GM21528 (cell line): Measurements from ENCODE around the gene ETV5.
"Not testable (repeated sequence)": the region's sequence is repeated elsewhere in the genome, so short reads cannot be mapped to it uniquely, and the experiment has no call there.

Experiments used
- ATAC-seq: cut with Tn5 transposase; IDR thresholded peaks from one replicate; pipeline ENCODE4 v1.9.1; 2021; ENCODE audit warnings: mild to moderate bottlenecking, moderate library complexity; ENCODE audit not compliant: unreplicated experiment, low FRiP score

The ETV5 gene

DNA sequence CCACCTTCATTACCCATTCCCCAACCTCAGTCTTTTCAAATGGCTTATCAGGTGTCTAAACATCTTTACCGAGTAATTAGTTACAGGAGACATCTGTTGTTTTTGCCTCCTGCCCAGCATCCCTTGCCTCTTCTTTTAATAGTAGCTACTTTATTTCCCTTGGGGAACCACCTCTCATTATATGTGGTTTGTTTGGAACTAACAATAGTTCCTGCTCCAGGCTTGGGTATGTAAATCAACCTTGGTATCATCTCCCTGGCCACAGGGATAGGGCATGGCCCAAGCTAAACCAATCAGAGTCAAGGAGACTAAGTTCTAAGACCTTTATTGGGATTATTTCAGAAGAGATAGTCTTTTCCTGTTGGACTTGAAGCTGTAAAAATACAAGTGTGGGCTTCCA, 76.6 kb downstream of the ETV5 start:
- no peak for ATAC-seq

DNA sequence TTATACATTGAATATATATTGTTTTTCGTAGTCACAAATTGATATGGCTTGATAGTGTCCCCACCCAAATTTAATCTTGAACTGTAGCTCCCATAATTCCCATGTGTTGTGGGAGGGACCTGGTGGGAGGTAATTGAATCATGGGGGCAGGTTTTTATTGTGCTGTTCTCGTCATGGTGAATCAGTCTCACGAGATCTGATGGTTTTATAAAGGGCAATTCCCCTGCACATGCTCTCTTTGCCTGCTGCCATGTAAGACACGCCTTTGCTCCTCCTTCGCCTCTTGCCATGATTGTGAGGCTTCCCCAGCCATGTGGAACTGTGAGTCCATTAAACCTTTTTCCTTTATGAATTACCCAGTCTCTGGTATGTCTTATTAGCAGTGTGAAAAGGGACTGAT, 82.9 kb downstream of the ETV5 start:
- ATAC-seq: not testable (repeated sequence)

DNA sequence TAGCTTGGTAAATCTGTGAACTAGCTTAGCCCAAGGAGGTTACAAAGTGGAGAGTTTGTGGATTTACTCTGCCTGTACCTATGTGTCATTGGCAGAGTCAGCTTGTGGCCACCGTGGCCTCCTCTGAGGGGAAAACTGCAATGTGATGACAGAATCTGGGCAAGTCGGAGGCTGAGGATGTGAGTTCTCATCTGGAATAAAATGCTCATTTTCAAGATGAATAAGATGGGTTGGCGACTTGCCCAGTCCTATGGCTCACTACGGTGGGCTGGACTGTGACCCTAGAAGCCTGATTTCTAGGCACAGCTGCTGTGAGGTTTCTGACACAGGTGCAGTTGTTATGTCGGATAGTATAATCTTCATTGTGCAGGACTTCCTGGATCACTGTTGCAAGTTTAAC, 83.7 kb downstream of the ETV5 start:
- ATAC-seq: no peak

DNA sequence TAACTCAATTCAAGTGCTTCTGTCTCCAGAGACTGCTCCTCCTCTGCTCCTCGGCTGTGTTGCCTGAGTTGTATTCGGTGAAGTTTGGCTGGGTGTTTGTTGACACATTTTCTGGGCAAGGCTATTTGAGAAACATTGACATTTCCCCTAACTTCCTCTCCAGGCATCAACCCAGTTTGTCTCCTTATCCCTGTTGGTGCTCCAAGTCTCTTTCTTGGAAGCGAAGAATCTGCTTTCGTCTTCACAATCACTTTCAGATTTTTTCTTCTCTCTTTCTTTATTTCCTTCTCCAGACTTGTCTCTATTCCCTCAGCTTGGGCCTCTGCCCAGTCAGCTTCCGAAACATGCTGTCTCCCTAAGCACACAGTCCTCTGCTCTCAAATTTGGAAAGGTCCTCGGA, 84.7 kb downstream of the ETV5 start:
- ATAC-seq: no peak

DNA sequence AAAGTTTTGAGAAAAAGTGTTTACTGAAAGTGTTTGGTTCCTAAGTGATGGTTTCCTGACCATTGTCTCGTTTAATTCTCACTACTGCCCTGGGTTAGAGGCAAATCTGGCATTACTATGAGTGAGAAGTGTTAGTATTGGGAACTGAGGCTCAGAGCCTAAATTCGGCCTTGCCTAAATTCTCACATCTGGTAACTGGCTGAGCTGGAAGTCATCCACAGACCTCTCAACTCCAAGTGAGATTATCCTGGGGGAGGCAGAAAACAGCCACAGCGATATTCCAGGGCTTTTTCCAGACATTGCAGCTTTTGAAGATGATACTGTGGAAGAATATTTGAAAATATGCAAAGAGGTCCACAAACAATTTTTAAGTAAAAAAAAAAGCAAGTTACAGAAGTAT, 86.0 kb downstream of the ETV5 start:
- ATAC-seq: no peak

DNA sequence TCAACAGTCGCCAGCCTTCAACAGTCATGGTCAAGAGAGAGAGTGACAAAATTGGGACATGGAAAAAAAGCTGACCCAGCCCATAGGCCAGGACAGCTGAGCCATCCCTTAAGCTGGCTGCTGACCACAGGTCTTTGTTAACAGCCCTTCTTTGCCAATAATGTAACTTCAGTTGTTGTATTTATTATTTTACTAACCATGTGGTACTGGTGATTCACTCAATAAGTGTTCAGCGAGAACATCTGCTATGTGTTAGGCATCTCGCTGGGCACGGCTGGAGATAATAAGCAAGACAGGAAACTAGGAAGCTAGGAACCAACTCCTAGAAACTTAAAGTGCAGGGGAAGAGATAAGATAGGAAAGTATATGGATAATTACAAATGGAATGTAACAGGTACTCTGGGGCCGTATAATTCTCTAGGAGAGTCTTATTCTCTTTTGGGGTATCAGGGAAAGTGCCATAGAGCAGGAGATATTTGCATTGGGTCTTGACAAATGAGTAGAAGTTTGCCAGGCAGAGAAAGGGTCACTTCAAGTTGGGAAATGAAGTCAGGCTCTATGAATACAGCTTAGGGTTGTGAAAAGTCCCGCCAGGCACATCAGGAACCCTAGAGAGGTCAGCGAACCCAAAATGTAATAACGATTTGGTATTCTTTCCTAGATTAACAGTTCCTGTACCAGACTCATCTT, 87.1 kb downstream of the ETV5 start:
- ATAC-seq: no peak

DNA sequence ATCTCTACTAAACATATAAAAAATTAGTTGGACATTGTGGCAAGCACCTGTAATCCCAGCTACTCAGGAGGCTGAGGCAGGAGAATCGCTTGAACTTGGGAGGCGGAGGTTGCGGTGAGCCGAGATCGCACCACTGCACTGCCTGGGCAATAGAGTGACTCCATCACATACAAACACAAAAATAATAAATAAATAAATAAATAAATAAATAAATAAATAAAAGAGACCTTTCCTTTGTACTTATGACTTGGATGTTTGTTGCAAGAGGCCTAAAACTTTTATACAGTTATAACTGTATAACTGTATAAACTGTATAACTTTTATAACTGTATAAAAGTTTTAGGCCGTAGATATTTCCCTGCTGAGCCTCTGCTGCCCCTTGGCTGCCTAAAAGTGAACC, 87.6 kb downstream of the ETV5 start:
- not testable (repeated sequence) for ATAC-seq

DNA sequence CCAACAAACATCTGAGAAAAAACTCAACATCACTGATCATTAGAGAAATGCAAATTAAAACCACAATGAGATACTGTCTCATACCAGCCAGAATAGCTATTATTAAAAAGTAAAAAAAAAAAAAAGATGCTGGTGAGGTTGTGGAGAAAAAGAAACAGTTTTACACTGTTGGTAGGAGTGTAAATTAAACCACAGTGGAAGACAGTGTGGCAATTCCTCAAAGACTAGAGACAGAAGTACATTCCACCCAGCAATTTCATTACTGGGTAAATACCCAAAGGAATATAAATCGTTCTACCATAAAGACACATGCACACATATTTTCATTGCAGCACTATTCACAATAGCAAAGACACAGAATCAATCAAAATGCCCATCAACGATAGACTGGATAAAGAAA, 89.6 kb downstream of the ETV5 start:
- ATAC-seq: not testable (repeated sequence)

DNA sequence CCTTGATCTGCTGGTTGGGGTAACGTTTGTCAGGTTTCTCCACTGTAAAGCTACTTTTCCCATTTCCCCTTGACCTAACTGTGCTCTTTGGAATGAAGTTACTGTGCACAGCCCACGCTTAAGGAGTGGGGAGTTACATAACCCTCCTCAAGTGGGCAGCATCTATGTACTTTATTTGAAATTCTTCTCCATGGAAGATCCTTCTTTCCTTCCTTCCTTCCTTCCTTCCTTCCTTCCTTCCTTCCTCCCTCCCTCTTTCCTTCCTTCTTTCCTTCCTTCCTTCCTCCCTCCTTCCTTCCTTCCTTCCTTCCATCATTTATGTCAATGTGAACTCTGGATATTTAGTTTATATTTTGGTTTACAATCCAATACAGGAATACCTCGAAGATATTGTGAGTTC, 94.0 kb downstream of the ETV5 start:
- no peak for ATAC-seq

DNA sequence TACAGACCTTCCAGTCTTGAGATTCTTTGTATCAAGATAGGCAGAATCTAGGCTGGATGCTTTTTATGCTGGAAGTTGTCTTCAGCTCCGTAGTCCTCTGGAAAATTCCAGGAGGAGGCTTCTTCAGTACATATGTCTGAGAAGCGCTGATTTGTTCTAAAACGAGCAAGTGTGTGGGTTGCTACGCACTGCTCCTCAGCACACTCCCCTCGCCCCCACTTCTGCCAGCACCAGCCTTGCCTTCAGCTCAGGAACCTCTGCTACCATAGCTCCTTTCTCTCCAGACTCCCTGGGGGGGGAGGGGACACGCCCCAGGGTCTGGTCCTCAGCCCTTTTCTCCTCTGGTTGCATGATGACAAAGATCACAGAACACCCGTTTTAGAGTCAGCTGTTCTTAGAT, 95.6 kb downstream of the ETV5 start:
- ATAC-seq: no peak

DNA sequence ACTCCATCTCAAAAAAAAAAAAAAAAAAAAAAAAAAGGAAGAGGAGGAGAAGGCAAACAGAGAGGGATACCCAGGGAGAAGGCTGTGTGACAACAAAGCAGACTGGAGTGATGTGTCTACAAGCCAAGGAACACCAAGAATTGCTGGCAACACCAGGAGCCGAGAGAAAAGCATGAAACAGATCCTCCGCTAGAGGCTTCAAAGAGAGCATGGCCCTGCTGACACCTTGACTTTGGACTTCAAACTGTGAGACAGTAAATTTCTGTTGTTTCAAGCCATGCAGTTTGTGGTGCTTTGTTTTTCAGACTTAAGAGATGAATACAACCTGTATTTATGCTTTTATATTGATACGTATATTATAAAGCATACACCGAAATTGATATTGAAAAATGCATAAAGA, 96.8 kb downstream of the ETV5 start:
- no peak for ATAC-seq

DNA sequence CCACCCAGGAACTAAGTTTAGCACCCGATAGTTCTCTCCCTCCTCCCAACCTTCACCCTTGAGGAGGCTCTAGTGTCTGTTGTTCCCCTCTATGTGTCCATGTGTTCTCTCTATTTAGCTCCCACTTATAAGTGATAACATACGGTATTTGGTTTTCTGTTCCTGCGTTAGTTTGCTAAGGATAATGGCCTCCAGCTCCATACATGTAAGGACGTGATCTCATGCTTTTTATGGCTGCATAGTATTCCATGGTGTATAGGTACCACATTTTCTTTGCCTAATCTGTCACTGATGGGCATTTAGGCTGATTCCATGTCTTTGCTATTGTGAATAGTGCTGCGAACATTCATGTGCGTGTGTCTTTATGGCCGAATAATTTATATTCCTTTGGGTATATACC, 104.2 kb downstream of the ETV5 start:
- ATAC-seq: no peak

DNA sequence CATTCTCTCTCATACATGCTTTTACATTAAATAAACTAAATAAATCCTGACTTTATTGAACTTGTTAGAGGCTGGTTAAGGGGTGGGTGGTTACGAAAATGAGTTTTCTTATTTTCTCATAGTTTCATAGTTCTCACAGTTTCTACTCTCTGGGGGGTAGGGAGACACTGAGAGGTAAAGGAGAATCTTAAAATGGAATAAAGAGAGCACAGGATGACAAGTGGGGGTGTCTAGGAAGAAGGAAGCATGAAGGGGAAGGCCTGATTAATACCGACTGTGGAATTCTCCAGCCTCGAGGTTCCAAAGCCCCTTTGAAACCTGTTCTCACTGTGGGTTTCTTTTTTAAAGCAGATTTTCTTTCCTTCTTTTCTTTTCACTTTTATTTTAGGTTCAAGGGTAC, 104.7 kb downstream of the ETV5 start:
- no peak for ATAC-seq

DNA sequence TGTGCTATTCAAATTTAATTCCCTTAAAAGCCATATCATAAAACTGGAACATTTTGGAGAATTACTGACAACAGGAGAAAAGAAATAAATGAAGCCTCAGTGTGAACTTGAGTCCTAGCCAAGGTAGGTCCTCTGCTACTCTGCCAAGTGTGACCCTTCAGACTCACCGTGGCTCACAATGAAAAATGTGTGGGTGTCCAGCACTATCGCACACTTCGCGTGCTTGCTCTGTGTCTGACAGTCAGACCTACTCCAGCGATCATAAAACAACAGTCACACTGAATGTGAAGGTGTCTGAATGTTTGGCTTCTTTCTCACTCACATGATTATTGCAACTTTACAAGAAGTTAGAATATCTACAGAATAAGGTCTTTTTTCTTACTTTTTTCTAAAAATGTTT, 105.3 kb downstream of the ETV5 start:
- no peak for ATAC-seq

DNA sequence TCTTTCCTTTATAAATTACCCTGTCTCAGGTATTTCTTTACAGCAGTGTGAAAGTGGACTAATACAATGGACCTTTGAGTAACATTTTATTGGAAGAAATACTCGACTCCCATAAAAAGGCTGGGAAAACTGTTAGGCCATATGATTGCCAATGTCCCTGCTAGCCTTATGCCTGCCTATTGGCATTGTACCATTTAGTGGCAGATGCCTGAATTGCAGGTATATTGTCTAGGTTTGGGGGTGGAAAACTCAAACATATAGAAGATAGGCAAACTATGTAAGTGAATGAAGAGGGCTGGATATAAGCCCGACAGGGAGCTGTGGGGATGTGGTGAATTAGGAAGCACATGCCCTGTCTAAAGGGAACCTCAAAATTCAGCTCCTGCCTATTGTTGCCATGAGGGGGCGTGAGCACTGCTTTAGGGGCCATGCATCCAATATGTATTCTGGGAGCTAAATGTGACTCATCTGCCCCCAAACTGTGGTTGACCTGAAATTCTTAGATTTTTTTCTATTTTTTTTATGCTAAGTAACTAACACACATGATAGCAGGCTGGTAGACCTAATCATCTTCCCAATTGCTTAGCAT, 105.9 kb downstream of the ETV5 start:
- ATAC-seq: no peak

DNA sequence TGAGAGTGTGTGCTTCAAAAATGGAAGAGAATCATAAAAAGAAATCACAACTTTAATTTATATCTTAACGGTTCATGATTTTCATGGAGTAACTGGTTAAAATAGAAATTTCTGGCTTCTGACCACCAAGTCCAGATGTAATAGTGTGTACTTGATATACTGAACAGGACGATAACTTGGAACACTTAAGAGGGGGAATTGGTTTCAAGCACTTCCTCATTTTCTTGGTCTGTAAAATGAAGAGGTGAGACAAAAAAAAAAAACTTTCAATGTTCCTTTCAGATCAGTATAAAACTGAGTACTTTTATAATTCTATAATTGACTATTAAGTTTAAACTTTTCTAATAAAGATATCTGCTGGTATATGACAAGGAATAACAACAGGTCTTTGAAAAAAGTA, 107.0 kb downstream of the ETV5 start:
- ATAC-seq: no peak

DNA sequence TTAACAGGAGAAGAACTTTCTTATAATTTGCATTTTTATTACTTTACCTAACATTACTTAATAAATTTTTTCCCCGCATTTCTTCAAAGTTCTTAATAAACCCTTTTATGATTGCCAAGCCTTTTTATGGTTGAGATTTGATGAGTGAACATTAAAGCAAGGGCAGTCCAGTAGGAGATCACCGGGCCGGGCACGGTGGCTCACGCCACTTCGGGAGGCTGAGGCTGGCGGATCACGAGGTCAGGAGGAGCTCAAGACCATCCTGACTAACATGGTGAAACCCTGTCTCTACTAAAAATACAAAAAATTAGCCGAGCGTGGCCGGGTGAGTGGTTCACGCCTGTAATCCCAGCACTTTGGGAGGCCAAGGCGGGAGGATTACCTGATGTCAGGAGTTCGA, 109.7 kb downstream of the ETV5 start:
- ATAC-seq: no peak

DNA sequence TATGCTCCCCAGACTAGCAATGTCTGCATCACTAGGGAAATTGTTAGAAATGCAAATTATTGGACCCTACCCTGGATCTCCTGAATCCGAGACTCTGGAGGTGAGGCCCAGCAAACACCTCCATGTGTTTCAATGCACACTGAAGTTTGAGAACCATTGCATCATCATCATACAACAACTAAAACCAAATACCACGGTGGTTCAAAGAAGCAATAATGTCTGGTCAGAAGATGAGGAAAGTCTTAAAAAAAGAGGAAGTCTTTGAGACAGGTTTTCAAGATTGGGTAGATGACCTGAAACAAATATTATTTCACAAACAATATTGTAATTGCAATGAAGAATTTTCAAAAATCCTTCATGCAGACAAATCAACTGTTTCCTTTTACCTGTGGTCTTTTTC, 110.8 kb downstream of the ETV5 start:
- no peak for ATAC-seq

DNA sequence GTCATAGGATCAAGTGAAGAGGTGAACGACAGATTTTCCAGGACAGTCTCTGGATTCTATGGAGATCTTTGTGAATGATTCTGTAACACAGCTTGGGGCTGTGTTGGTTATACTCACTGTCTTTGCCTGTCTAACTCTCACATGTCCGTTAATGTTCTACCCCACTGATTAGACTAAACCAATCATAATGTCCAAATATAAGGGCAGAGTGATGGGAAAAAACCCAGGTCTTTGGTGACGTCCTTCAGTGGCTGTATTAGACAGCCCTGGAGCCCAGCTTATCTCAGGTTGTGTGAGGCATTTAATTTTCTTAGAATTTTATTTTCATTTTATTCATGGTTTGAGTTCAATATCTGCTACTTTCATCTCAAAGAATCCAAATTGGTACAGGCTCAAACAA, 111.8 kb downstream of the ETV5 start:
- ATAC-seq: no peak
